AG04449 (cell line): ENCODE results near the gene OSTM1.

ENCODE experiments used
- CTCF ChIA-PET: fragments of 350-600 bp; formaldehyde crosslinking; extraction: SDS; loops from one replicate; lab custom pipeline; 2021; ENCODE audit warnings: antibody characterized with exemption; lab: Yijun Ruan, JAX
- POLR2A ChIA-PET: fragments of 400-600, 350-600 bp; formaldehyde crosslinking; extraction: SDS; loops from one replicate; lab custom pipeline; 2020; ENCODE audit warnings: antibody characterized with exemption, inconsistent platforms; lab: Yijun Ruan, JAX
- DNase-seq: peaks from one replicate; pipeline ENCODE4 v3.0.0-alpha.2; 2010; ENCODE audit warnings: low read depth, low spot score
- H3K4me3 ChIP-seq: 2 replicates; pipeline ENCODE4 v1.5.1; 2011; ENCODE audit warnings: low read depth, mild to moderate bottlenecking, control low read depth, low read length
- TF ChIP-seq, protein P1 (sequence below): IDR thresholded peaks from one replicate; pipeline ENCODE4 v1.5.1; 2011; ENCODE audit warnings: mild to moderate bottlenecking, moderate library complexity, low read length, control low read depth, inconsistent platforms; ENCODE audit not compliant: insufficient read depth; ENCODE audit errors: missing control alignments

Gene OSTM1

DNA sequence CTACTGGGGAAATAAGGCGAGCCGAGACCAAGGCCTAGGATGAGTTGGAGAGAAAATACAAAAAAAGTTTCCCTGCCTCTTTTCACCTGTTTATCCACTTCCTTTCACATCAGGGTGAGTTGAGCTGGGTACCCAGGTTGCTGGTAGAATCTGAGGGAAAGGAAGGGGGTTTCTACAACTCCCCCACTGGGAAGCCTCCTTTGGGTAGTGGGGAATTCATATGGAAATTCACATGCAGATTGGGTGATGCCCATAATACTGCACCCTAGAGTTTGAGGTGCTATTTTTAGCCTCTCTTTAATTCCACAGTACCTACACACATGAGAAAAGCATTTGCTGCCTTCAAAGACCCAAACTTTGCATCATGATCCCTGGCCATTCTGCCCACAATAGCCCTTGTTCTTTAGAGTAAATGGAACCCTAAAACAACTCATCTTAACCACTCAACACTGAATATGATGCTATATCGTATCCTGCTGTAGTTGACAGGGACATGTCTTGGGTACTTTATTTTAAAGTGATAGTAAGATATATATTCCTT, 2.7 kb downstream of the OSTM1 start:
- ChIA-PET POLR2A (no interaction called here), CTCF (interaction anchor here (0.9 kb wide), 1 partner anchor 23 kb away, joined by 4 read pairs; no protein-coding TSS in a partner anchor)

DNA sequence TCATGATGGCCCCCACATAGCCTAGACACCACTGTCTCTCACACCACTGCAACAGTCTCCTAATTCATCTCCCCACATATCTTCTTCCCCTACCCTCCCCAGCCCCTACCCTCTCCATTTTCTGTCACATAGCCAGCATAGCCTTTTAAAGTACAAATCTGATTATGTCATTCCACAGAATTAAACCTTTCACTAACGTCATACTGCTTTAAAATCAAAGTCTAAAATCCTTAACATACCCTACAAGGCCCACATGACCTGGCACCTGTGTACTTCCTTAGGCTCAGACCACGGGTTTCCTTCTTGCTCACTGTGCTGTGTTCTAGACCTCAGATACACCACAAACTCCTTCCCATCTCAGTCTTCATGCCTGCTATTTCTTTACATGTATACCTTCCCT, 5.9 kb downstream of the OSTM1 start:
- POLR2A ChIA-PET, result no interaction called here
- CTCF ChIA-PET, result interaction anchor here (0.9 kb wide), 1 partner anchor 19 kb away, joined by 3 read pairs; no protein-coding TSS in a partner anchor
- H3K4me3 ChIP-seq, result no peak overlapping the region
- TF ChIP-seq, protein P1, sequence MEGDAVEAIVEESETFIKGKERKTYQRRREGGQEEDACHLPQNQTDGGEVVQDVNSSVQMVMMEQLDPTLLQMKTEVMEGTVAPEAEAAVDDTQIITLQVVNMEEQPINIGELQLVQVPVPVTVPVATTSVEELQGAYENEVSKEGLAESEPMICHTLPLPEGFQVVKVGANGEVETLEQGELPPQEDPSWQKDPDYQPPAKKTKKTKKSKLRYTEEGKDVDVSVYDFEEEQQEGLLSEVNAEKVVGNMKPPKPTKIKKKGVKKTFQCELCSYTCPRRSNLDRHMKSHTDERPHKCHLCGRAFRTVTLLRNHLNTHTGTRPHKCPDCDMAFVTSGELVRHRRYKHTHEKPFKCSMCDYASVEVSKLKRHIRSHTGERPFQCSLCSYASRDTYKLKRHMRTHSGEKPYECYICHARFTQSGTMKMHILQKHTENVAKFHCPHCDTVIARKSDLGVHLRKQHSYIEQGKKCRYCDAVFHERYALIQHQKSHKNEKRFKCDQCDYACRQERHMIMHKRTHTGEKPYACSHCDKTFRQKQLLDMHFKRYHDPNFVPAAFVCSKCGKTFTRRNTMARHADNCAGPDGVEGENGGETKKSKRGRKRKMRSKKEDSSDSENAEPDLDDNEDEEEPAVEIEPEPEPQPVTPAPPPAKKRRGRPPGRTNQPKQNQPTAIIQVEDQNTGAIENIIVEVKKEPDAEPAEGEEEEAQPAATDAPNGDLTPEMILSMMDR, result no peak
- DNase-seq, result no peak

More for the DNA sequence above, 2.7 kb downstream of the OSTM1 start:
- TF ChIP-seq, protein P1, result no peak
- H3K4me3 ChIP-seq, result no peak overlapping the region
- no peak for DNase-seq

DNA sequence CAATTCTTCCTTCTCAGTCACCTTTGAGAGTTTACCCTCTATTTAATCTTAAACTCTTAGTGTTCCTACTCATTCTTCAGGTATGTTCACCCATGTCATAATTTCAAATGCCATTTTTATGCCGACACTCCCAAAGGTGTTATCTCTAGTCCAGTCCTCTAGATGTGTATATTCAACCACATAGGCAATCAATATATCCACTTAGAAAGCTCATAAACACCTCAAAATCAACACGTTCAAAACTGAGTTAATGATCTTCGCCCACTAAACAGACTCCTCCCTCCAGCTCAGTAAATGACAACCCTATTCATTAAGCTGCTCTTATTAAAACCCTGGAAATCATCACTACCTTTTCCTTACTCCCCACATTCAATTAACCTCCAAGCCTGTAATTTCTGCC, 6.4 kb downstream of the OSTM1 start:
- ChIA-PET CTCF (interaction anchor here (0.9 kb wide), 1 partner anchor 19 kb away, joined by 3 read pairs; no protein-coding TSS in a partner anchor), POLR2A (no interaction called here)
- DNase-seq, result no peak
- H3K4me3 ChIP-seq, result no peak overlapping the region
- TF ChIP-seq, protein P1, result no peak

DNA sequence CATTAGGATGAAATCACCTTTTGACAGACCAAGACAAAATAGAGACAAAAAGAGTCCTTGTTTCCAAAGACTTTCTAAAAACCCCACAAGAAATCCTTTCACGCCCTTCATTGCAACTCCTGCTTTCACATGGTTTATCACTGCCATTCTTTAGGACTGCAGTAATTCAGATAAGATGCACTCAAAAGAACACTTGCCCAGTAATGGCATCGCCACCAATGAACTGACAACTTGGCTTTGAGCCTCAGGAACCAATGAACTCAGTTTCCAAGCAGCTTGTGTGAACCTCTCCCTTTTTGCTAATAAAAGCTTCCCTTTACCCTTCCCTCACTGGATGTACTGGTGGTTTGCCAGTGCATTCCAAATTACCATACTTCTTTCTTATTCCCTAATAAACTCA, 21.8 kb downstream of the OSTM1 start:
- TF ChIP-seq, protein P1, result no peak
- DNase-seq, result no peak
- no peak overlapping the region for H3K4me3 ChIP-seq
- ChIA-PET CTCF (interaction anchor here (9.9 kb wide), 1 partner anchor 73 kb away, joined by 194 read pairs; no protein-coding TSS in a partner anchor), POLR2A (no interaction called here)

DNA sequence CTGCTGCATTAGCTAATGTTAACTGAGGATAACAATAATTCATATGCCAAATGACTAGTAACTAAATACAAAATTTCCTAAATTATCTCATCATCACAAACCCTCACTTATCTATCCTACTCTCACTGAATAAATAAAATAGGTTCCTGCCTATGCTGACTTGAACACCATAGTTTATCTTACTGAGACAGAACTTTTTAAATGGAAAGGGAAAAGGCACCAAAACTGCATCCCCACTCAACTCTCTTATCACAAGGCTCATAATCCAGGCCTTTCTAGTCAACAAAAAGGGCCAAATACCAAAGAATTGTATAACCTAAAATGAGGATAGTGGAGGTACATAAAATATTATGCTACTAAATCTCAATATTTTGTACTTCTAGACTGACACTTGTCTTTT, 23.1 kb downstream of the OSTM1 start:
- ChIA-PET CTCF (interaction anchor here (9.9 kb wide), 1 partner anchor 72 kb away, joined by 194 read pairs; no protein-coding TSS in a partner anchor), POLR2A (no interaction called here)
- no peak overlapping the region for H3K4me3 ChIP-seq
- TF ChIP-seq, protein P1, result no peak
- no peak for DNase-seq

DNA sequence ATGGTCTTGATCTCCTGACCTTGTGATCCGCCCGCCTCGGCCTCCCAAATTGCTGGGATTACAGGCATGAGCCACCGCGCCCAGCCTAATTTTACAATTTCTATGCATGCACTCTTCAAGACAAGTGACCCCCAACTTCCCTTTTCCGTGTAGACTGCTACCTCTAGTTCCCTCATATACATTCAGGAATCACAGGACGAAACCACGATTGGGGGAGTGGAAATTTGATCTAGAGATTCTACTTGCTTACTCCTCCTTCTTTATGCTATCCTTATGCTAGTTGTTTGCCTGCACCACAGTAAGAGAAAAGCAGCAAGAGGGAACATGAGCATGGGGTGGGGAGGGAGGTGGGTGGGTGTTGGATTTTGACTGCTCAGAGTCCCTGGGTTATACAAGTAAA, 34.9 kb downstream of the OSTM1 start:
- no peak for DNase-seq
- ChIA-PET POLR2A (no interaction called here), CTCF (interaction anchor here (1.8 to 4.4 kb wide), 2 partner anchors 10 to 59 kb away, joined by 5 to 27 read pairs; no protein-coding TSS in a partner anchor)
- TF ChIP-seq, protein P1, result no peak
- H3K4me3 ChIP-seq, result no peak overlapping the region
